ENCODE measurements around the gene CACNA1E. TPM values are rescaled to one million over a fixed set of nuclear protein-coding genes. Genes with fewer than 3 reads are reported as not detected.

The CACNA1E gene
- total RNA-seq, 1 donor from 2014 or later = not detected

DNA sequence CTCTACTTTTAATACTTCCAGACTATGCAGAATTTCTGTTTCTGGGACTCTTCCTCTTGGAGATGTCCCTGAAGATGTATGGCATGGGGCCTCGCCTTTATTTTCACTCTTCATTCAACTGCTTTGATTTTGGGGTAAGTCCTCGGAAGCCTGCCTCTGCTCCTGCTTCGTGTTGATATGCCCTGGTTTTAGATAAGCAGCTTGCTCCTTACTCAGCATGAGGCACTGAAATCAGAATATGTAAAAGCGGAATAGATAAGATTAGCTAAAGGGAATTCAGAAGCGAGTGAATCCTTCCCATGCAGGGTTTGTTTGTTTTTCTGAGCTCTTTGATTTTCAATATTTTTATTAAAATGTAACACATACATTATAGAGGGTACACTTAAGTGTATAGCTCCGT, 234.7 kb downstream of the CACNA1E start:
- Mint-ChIP-seq H3K36me3 (ENCODE audit: unreplicated experiment) (no peaks in the 10 kb centered on the region), H3K9me3 (ENCODE audit: unreplicated experiment) (peaks cover 10% of the 10 kb centered on the region), H3K4me1 (ENCODE audit: unreplicated experiment) (no peaks in the 10 kb centered on the region), H3K4me3 (ENCODE audit: unreplicated experiment) (no peak overlapping the region), H3K27ac (ENCODE audit: unreplicated experiment) (no peak overlapping the region), H3K27me3 (ENCODE audit: unreplicated experiment) (no peaks in the 10 kb centered on the region)
- DNase-seq (ENCODE audit: extremely low spot score, unreplicated experiment) = no peak
- TF ChIP-seq, protein P1, sequence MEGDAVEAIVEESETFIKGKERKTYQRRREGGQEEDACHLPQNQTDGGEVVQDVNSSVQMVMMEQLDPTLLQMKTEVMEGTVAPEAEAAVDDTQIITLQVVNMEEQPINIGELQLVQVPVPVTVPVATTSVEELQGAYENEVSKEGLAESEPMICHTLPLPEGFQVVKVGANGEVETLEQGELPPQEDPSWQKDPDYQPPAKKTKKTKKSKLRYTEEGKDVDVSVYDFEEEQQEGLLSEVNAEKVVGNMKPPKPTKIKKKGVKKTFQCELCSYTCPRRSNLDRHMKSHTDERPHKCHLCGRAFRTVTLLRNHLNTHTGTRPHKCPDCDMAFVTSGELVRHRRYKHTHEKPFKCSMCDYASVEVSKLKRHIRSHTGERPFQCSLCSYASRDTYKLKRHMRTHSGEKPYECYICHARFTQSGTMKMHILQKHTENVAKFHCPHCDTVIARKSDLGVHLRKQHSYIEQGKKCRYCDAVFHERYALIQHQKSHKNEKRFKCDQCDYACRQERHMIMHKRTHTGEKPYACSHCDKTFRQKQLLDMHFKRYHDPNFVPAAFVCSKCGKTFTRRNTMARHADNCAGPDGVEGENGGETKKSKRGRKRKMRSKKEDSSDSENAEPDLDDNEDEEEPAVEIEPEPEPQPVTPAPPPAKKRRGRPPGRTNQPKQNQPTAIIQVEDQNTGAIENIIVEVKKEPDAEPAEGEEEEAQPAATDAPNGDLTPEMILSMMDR (IDR thresholded peaks at IDR 0.05) = no peak

DNA sequence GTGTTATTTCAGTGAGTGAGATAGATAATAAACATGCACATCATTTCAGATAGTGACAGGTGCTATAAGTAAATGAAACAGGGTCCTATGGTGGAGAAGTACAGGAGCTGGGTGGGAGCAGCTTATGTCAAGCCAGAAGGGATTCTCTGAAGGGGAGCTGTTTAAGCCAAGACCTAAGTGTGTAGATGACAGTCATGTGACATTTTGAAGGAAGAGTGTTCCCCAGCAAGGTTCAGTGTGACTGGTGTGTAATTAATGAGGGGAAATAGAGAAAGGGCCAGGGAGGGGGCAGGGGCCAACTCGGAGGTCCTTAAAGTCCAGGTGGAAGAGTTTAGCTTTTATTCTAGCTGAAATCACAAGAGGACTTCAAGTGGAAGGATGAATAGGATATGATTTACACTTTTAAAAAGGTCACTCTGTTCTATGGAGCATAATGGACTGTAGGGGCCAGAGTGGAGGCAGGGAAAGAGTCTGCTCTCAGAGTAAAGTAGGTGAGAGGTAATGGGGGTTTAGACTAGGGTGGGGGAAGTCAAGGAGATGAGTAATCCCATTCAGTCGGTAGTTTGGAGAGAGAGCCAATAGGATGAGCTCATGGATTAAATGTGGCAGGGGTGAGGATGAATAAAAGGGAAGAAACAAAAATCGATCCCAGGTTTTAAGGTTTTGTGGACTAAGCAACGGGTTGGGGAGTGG, 243.1 kb downstream of the CACNA1E start:
- DNase-seq (ENCODE audit: extremely low spot score, unreplicated experiment) = no peak
- peaks cover 23% of the 10 kb centered on the region for H3K9me3 Mint-ChIP-seq (ENCODE audit: unreplicated experiment)
- no peaks in the 10 kb centered on the region for H3K27me3 Mint-ChIP-seq (ENCODE audit: unreplicated experiment)
- H3K27ac Mint-ChIP-seq (ENCODE audit: unreplicated experiment) = no peak overlapping the region
- H3K36me3 Mint-ChIP-seq (ENCODE audit: unreplicated experiment) = no peaks in the 10 kb centered on the region
- no peaks in the 10 kb centered on the region for H3K4me1 Mint-ChIP-seq (ENCODE audit: unreplicated experiment)
- TF ChIP-seq, protein P1 (IDR thresholded peaks at IDR 0.05) = no peak
- no peak overlapping the region for H3K4me3 Mint-ChIP-seq (ENCODE audit: unreplicated experiment)

GRCh38 chr1:181730606-181731005, 247.3 kb downstream of the CACNA1E start:
- Mint-ChIP-seq H3K4me1 (ENCODE audit: unreplicated experiment) (no peaks in the 10 kb centered on the region), H3K9me3 (ENCODE audit: unreplicated experiment) (peaks cover 31% of the 10 kb centered on the region), H3K27me3 (ENCODE audit: unreplicated experiment) (no peaks in the 10 kb centered on the region), H3K27ac (ENCODE audit: unreplicated experiment) (no peak overlapping the region), H3K4me3 (ENCODE audit: unreplicated experiment) (no peak overlapping the region), H3K36me3 (ENCODE audit: unreplicated experiment) (no peaks in the 10 kb centered on the region)
- TF ChIP-seq, protein P1 (IDR thresholded peaks at IDR 0.05) = no peak
- no peak for DNase-seq (ENCODE audit: extremely low spot score, unreplicated experiment)

DNA sequence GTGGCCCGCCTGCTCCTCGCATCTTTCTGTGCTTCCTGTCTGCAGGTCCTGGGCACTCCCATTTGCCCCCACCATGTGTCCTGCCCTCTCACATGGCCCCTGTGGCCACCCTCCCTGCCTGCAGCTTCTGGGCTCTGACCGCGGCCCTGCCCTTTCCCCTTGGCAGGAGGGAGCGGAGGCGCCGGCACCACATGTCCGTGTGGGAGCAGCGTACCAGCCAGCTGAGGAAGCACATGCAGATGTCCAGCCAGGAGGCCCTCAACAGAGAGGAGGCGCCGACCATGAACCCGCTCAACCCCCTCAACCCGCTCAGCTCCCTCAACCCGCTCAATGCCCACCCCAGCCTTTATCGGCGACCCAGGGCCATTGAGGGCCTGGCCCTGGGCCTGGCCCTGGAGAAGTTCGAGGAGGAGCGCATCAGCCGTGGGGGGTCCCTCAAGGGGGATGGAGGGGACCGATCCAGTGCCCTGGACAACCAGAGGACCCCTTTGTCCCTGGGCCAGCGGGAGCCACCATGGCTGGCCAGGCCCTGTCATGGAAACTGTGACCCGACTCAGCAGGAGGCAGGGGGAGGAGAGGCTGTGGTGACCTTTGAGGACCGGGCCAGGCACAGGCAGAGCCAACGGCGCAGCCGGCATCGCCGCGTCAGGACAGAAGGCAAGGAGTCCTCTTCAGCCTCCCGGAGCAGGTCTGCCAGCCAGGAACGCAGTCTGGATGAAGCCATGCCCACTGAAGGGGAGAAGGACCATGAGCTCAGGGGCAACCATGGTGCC, 249.1 kb downstream of the CACNA1E start:
- Mint-ChIP-seq H3K27me3 (ENCODE audit: unreplicated experiment) (no peaks in the 10 kb centered on the region), H3K4me3 (ENCODE audit: unreplicated experiment) (no peak overlapping the region), H3K27ac (ENCODE audit: unreplicated experiment) (no peak overlapping the region), H3K4me1 (ENCODE audit: unreplicated experiment) (no peaks in the 10 kb centered on the region), H3K36me3 (ENCODE audit: unreplicated experiment) (no peaks in the 10 kb centered on the region), H3K9me3 (ENCODE audit: unreplicated experiment) (peaks cover 18% of the 10 kb centered on the region)
- TF ChIP-seq, protein P1 (IDR thresholded peaks at IDR 0.05) = no peak
- no peak for DNase-seq (ENCODE audit: extremely low spot score, unreplicated experiment)

GRCh38 chr1:181733486-181733885, 250.2 kb downstream of the CACNA1E start:
- Mint-ChIP-seq H3K36me3 (ENCODE audit: unreplicated experiment) (no peaks in the 10 kb centered on the region), H3K27me3 (ENCODE audit: unreplicated experiment) (no peaks in the 10 kb centered on the region), H3K4me3 (ENCODE audit: unreplicated experiment) (no peak overlapping the region), H3K9me3 (ENCODE audit: unreplicated experiment) (peaks cover 17% of the 10 kb centered on the region), H3K4me1 (ENCODE audit: unreplicated experiment) (no peaks in the 10 kb centered on the region), H3K27ac (ENCODE audit: unreplicated experiment) (no peak overlapping the region)
- DNase-seq (ENCODE audit: extremely low spot score, unreplicated experiment) = no peak
- TF ChIP-seq, protein P1 (IDR thresholded peaks at IDR 0.05) = no peak
